HG02678 (cell line): ENCODE measurements around the gene RHBDL3.
"Not testable (repeated sequence)": the region's sequence is repeated elsewhere in the genome, so short reads cannot be mapped to it uniquely, and the experiment has no call there.

Experiments
- ATAC-seq: cut with Tn5 transposase; IDR thresholded peaks from one replicate; pipeline ENCODE4 v1.9.1; 2021; ENCODE audit warnings: mild to moderate bottlenecking, moderate library complexity; ENCODE audit not compliant: unreplicated experiment

The RHBDL3 gene

GRCh38 chr17:32323046-32323445, 57.4 kb downstream of the RHBDL3 start:
- no peak for ATAC-seq

DNA sequence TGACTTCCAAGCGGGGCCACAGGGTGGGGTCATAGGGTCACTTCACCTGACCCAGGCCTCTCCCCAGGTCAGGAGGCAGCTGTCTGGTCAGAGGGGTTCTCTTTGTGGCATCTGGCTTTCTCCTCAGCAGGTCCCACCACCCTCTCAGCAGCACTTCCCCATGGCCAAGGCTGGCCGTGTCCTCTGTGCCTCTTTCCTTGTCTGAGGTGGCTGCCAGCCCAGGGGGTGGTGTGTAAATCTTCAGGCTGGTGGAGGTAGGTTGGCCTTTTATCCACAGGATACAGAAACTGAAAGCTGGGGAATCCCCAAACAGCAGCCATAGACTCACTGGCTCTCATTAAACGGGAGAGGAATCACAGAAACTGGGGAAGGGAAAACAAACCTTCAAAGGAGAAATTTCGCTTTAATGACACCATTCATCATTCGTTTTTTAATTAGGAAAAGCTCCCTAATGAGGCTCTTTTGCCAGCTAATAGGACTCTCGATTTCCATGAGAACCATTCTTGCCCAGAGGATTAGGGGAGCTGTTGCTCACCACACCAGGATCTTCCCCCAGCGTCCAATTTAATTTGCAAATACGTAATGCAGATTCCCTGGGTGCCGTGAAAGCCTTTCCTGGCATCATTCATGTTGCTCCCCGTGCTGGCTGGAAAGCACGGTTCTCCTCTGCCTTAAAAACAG, 58.3 kb downstream of the RHBDL3 start:
- ATAC-seq, result no peak

DNA sequence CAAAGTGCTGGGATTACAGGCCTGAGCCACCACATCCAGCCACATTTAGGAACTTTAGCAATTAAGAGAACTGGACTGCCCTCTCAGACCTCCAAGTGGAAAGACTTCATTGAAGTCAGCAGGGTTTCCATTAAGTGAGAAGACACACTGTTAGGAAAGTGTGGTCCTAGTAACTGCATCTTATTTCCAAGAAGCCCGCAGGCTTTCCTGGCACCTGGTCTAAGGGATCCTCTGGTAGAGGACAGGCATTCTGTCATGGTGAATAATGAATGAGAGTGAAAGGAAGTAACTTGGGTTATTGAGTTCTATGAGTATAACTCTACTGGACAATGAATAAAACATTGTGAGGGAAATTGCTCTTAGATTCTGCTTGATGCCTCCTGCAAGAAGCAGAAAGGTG, 62.3 kb downstream of the RHBDL3 start:
- ATAC-seq, result no peak

- ATAC-seq, result no peak
These were observed 64.5 kb downstream of the RHBDL3 start for GRCh38 chr17:32330147-32330546.

DNA sequence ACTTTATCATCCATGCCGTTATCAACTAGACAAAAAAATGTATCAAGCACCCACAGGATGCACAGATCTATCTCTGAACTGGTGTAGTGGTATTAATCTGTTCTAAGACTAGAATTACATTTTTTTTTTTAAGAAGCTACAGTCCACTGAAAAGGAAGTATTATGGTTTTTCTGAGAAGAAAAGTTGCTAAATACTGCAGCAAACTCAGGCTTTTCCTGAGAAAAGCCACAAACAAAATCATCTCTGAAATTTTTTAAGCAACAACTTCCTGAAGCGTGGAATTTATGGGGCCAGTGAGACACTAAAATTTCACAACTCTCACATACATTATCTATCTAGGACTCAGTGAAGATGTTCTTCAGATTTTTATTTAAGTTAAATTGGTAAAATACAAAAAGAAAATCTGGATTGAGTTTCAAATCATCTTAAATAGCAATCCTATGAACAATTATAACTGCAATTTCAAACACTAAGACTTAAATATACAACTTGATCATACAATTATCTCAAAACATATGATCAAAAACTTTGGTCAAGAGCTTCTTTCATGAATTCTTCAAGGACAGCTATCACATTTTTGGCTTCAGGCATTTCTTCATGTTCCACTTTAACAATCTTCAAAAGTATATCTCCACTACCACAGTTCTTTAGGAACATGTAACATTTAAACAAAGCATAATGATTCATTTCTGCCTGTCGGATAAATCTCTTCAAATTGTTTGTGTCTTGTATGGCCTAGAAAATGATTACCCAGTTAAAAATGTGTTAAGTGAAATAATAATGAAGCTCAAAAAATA, 65.8 kb downstream of the RHBDL3 start:
- ATAC-seq, result no peak

- no peak for ATAC-seq
These were observed 67.6 kb downstream of the RHBDL3 start for GRCh38 chr17:32333187-32333586.

- no peak for ATAC-seq
These were observed 69.4 kb downstream of the RHBDL3 start for GRCh38 chr17:32335046-32335445.

- no peak for ATAC-seq
These were observed 70.1 kb downstream of the RHBDL3 start for GRCh38 chr17:32335687-32336086.

DNA sequence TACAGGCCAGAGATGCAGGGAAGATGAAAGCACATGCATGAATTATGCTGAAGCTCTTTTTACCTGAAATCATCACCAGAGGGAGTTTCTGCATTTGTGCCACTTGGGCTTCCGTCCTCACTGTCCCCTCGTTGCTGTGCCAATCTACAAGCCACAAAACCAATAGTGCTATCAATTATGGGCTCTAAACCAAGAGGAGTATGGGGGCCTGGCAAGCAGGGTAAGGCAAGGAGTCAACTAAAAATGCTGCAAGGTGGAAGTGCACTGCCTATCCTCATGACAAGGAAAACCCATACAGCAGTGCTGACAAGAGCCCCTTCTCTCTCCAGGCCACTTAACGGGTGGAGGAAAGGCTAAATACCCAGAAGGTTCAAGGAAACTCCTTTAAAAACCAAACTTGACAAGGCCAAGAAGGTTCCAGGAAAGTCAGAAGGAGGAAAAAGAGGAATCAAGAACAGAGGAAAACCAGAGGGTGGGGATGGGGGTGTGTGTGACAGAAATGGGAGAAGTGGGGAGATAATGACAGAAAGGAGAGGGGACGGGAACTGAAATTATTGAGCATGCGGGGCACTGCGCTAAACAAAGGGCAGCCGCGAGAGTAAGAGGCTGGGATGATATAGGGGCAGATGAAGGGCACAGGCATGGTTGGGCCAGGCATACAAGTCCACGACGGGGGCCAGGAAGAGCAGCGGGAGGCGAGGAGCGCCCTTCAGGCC, 75.7 kb downstream of the RHBDL3 start:
- ATAC-seq, result peak; percentile 13

DNA sequence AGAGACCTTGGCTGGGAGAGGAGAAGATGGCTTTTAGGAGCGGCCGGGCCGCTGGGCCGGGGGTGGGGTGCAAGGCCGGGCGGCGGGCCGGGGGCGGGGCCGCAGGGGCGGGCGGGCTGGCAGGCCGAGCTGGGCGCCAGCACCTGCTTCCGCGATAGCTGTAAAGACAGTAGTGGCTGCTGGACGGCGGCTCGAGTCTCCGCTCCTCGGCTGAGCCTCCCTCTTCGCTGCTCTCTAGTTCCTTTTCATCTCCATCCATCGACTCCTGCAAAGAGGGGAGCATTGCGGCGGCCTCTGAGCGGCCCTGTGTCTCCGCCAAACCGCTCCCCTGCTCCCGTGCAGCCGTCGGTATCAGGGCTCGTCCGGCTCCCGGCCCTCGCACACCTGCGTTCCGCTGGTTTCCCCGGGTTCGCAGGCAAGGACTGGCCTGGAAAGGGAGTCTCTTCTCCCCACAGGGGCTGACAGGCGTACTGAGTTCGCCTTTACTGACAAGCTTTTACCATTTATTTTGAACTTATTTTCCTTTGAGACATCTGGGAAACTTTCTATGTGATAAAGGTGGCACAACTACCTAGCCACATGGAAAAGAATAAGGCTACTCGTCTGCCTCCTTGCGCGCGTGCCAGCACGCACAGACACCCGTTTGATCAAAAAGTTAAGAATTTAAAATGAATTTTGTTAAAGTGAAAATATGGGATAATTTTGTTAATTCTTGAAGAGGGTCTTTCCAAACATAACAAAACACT, 76.4 kb downstream of the RHBDL3 start, which contains the start of gene C17orf75:
C17orf75 (minus strand) TSS at position 317 of the 746 bp plus-strand sequence; CDS start at position 283, 34 bp downstream.
- ATAC-seq, result peak; percentile 88

DNA sequence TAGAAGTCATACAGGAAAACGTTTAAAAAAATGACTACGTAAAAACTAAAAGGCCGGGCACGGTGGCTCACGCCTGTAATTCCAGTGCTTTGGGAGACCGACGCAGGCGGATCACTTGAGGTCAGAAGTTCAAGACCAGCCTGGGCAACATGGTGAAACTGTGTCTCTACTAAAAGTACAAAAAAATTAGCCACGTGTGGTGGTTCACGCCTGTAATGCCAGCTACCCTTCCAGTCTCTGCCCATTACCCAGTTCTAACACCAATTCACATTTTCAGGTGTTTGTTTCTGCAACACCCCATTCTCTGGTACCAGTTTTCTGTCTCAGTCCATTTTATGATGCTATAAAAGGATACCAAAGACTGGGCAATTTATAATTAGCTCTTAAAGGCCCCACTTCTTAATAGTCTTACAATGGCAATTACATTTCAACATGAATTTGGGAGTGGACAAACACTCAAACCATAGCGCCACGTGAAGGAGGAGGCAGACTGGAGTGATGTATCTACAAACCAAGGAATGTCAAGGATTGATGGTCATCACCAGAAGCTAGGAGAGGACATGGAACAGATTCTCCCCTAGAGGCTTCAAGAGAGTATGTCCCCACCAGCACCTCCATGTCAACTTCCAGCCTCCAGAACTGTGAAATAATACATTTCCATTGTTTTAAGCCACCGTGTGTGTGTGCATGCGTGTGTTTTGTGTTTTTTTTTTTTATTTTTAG, 77.1 kb downstream of the RHBDL3 start:
- ATAC-seq, result no peak

DNA sequence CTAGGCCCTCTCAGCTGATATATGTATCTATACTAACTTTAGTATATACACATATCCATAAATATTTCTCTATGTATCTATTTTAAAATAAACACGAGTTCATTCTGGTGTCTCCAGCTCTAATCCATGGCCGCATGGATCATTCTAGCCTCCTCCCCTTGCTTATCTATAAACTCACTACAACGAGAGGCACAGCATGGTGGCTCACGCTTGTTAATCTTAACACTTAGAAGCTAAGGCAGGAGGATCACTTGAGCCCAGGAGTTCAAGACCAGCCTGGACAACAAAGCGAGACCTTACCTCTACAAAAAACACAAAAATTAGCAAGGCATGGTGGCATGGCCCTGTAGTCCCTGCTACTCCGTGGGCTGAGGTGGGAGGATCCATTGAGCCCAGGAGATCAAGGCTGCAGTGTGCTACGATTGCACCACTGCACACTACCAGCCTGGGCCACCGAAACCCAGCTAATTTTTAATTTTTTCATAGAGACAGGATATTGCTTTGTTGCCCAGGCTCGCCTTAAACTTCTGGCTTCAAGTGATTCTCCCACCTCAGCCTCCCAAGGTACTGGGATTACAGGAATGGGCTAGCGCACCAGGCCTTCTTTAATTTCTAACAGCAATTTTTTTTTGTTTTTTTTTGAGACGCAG, 80.4 kb downstream of the RHBDL3 start:
- ATAC-seq, result no peak

DNA sequence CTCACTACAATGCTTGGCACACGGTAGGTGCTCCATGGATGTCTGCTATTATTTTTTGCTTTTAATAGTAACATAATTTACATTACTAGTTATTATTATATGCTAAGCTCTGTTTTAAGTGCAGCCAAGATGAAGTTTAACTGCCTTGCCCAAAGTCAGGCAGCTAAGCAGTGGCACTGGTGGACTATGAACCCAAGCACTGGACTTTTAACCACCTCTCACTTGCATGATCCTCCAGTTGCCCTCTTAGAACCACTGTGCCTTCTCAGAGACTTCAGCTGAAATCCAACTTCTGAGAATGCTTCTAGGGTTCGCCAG, 82.8 kb downstream of the RHBDL3 start:
- ATAC-seq, result no peak

- ATAC-seq, result no peak
These were observed 83.8 kb downstream of the RHBDL3 start for GRCh38 chr17:32349503-32349853.

DNA sequence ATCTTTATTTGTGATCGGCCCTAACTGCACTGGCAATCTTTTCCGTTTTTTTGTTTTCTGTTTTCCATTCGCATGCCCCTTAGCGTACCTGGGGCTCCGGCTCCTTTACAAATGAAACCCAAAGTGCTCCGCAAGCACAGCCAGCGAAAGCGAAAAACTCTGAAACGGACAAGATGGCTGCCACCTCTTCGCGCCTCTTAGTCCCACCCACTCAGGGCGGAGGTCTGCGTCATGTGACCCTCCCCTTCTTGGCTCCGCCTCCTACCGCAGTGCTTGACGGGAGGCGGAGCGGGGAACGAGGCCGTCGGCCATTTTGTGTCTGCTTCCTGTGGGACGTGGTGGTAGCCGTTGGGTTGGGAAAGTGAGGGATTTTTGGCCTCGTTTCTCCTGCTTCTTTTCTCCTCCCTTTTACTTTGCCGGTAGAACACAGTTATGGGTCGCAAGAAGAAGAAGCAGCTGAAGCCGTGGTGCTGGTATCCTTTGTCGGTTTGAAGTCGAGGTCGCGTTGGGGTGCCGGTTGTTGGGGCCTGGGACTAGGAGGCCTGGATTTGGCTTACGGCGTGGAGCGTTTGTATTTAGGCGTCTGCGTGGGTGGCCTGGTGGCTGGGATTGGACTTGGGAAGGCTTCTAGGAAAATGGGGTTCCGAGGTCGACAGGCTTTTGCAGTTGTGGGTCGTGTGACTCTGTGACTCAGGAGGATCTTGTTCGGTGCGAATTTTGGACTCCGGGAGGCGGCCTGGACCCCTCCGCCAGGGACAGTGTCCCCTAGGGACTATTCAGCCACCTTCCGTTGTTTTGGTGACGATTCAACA, 84.4 kb downstream of the RHBDL3 start, which contains the start of gene ZNF207:
ZNF207 (plus strand) TSS at position 304 of the 812 bp plus-strand sequence; CDS start at position 433, 129 bp downstream.
- ATAC-seq, result peak; percentile 95

DNA sequence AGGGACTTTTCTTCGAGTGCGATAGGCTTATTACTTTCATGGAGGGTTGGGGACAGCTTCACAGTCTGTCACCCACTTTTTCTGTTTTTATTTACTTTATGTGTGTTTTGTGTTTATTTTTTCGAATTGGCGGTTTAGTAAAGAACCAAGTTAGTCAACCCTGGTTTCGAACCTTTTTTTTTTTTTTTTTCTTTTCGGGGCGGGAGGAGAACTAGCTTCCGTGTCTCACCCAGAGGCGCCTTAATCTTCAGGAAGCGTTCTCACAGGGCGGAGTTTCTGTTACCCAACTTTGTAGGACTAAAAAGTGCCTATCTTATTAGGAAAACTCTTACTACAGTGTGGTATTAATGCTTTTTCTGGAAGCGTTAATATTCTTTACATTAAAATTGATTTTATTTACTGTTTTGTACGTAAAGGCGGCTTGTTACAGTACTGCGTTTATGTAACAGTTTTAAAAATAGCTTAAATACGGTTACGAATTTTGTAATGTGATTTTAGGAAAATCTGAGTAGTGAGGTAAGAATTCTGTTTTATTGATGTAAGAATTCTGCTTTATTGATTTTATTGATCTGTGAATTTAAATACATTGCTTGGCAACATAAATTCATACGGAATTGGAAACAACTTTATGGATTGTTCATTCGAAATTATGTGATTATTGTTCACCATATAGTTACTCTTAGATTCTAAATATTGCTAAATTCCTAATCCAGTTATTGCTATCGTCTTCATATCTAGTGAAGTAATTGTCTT, 85.2 kb downstream of the RHBDL3 start:
- peak; percentile 14 for ATAC-seq

GRCh38 chr17:32352734-32353133, 87.1 kb downstream of the RHBDL3 start:
- ATAC-seq, result not testable (repeated sequence)

- no peak for ATAC-seq
These were observed 90.2 kb downstream of the RHBDL3 start for GRCh38 chr17:32355649-32356377.
